SU-DHL-6 (cell line): ENCODE data around the gene SLC16A6.

ENCODE experiments used
- H2AFZ ChIP-seq: fragments of 200-600 bp; sonication (generic); 2 replicates; pipeline ENCODE4 v1.6.1; 2014; ENCODE audit warnings: low read depth, mild to moderate bottlenecking, moderate library complexity, mixed read lengths, antibody characterized with exemption, low read length; ENCODE audit not compliant: severe bottlenecking
- H3F3A ChIP-seq: fragments of 200-600 bp; shearing (Covaris generic); 2 replicates; pipeline ENCODE4 v1.6.0; 2016; ENCODE audit warnings: antibody characterized with exemption, mild to moderate bottlenecking; ENCODE audit not compliant: insufficient read depth
- H3K27ac ChIP-seq: fragments of 200-600 bp; sonication (generic); 2 replicates; pipeline ENCODE4 v1.5.1; 2016; ENCODE audit warnings: low read depth, mild to moderate bottlenecking, low read length, moderate library complexity, mixed read lengths
- H3K27me3 ChIP-seq: fragments of 200-600 bp; sonication (generic), shearing (Covaris generic); 2 replicates; pipeline ENCODE4 v1.6.0; 2014; ENCODE audit warnings: mild to moderate bottlenecking, low read length
- H3K36me3 ChIP-seq: fragments of 200-600 bp; sonication (generic); 2 replicates; pipeline ENCODE4 v1.6.1; 2014; ENCODE audit warnings: mild to moderate bottlenecking, low read length, mixed read lengths
- H3K4me2 ChIP-seq: fragments of 300-600, 200-600 bp; shearing (Covaris generic), sonication (generic); 2 replicates; pipeline ENCODE4 v1.6.0; 2014; ENCODE audit warnings: low read length, low read depth, mild to moderate bottlenecking; ENCODE audit not compliant: poor library complexity, severe bottlenecking
- H3K4me3 ChIP-seq: fragments of 200-600 bp; sonication (generic); 2 replicates; pipeline ENCODE4 v1.5.1; 2014; ENCODE audit warnings: antibody characterized with exemption, low read length, mild to moderate bottlenecking, mixed read lengths; ENCODE audit not compliant: insufficient read depth, poor library complexity, severe bottlenecking
- H3K79me2 ChIP-seq: fragments of 200-600 bp; sonication (generic); 2 replicates; pipeline ENCODE4 v1.6.1; 2014; ENCODE audit warnings: mild to moderate bottlenecking, low read length, moderate library complexity; ENCODE audit not compliant: insufficient read depth
- H3K9ac ChIP-seq: fragments of 200-600 bp; sonication (generic); 2 replicates; pipeline ENCODE4 v1.7.0; 2014; ENCODE audit warnings: mild to moderate bottlenecking, low read length
- H3K9me2 ChIP-seq: fragments of 200-600 bp; sonication (generic); replicated peaks from 2 replicates; pipeline ENCODE4 v1.6.1; 2014; ENCODE audit warnings: low read length; ENCODE audit not compliant: insufficient read depth
- H3K9me3 ChIP-seq: fragments of 200-600 bp; sonication (generic); 2 replicates; pipeline ENCODE4 v1.6.1; 2014; ENCODE audit warnings: low read length, mixed read lengths; ENCODE audit not compliant: insufficient read depth
- H4K20me1 ChIP-seq: fragments of 200-600 bp; sonication (generic); 2 replicates; pipeline ENCODE4 v1.6.1; 2014; ENCODE audit warnings: low read depth, mild to moderate bottlenecking, antibody characterized with exemption, low read length, moderate library complexity, mixed read lengths
- EZH2phosphoT487 ChIP-seq: fragments of 200-600 bp; sonication (generic), shearing (Covaris generic); conservative IDR thresholded peaks from 2 replicates; pipeline ENCODE4 v1.6.1; 2018; ENCODE audit warnings: mild to moderate bottlenecking, antibody characterized with exemption, low read length, moderate library complexity, mixed read lengths
- TF ChIP-seq, protein P1 (sequence below): fragments of 200-600 bp; sonication (generic); IDR thresholded peaks from one replicate; pipeline ENCODE4 v1.5.1; 2017; ENCODE audit warnings: antibody characterized with exemption, mild to moderate bottlenecking, low read length, moderate library complexity; ENCODE audit not compliant: insufficient read depth, poor library complexity, severe bottlenecking

SLC16A6 gene

DNA sequence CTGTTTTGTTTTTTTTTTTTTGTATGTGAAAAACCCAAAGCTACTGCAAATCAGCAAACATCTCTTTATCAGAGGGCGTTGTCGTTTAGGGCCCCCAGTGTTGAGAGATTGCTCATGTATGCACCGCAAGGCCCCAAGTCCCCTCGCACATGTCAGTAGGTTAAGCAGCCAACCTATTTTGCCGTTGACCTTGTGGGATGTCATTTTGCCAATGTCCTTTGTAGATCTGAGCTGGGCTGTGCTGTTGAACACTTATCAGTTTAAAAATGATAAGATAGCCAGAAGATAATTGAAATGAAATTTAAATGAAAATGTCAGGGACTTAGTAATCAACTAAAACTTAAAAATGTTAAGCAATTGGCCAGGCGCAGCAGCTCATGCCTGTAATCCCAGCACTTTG lies 26.5 kb upstream of the SLC16A6 start:
- H3K4me2 ChIP-seq: no peak overlapping the region
- H3K4me3 ChIP-seq: no peak overlapping the region
- no peak overlapping the region for H3K27ac ChIP-seq
- H4K20me1 ChIP-seq: no peaks in the 10 kb centered on the region
- H3F3A ChIP-seq: no peaks in the 10 kb centered on the region
- H3K9me3 ChIP-seq: no peaks in the 10 kb centered on the region
- no peaks in the 10 kb centered on the region for H3K27me3 ChIP-seq
- no peaks in the 10 kb centered on the region for H3K36me3 ChIP-seq
- H3K79me2 ChIP-seq: no peaks in the 10 kb centered on the region
- TF ChIP-seq EZH2phosphoT487: no peak
- TF ChIP-seq, protein P1, sequence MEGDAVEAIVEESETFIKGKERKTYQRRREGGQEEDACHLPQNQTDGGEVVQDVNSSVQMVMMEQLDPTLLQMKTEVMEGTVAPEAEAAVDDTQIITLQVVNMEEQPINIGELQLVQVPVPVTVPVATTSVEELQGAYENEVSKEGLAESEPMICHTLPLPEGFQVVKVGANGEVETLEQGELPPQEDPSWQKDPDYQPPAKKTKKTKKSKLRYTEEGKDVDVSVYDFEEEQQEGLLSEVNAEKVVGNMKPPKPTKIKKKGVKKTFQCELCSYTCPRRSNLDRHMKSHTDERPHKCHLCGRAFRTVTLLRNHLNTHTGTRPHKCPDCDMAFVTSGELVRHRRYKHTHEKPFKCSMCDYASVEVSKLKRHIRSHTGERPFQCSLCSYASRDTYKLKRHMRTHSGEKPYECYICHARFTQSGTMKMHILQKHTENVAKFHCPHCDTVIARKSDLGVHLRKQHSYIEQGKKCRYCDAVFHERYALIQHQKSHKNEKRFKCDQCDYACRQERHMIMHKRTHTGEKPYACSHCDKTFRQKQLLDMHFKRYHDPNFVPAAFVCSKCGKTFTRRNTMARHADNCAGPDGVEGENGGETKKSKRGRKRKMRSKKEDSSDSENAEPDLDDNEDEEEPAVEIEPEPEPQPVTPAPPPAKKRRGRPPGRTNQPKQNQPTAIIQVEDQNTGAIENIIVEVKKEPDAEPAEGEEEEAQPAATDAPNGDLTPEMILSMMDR: no peak
- H2AFZ ChIP-seq: no peak overlapping the region
- no peaks in the 10 kb centered on the region for H3K9me2 ChIP-seq
- no peak overlapping the region for H3K9ac ChIP-seq

DNA sequence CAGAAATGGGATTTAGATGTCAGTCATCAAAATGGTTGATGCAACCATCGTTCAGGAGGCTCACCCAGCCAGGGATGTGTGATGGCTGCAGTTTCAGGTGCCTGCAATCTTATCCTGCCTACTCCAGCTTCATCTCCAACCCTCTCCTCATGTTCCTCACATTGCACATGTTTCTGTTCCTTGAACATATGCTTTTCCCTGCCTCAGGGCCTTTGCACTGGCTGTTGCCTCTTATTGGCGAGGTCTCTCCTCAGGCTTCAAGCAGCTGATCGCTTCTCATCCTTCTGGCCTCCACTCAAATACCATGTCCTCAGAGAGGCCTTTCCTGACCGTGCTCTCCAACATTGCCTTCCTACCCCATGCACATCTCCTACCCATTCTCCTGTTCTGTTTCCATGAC lies 25.0 kb upstream of the SLC16A6 start:
- no peaks in the 10 kb centered on the region for H4K20me1 ChIP-seq
- H3K36me3 ChIP-seq: no peaks in the 10 kb centered on the region
- H3K27me3 ChIP-seq: no peaks in the 10 kb centered on the region
- H3K9me3 ChIP-seq: no peaks in the 10 kb centered on the region
- no peaks in the 10 kb centered on the region for H3K79me2 ChIP-seq
- TF ChIP-seq EZH2phosphoT487: no peak
- TF ChIP-seq, protein P1: no peak
- H3K27ac ChIP-seq: no peak overlapping the region
- no peaks in the 10 kb centered on the region for H3K9me2 ChIP-seq
- no peak overlapping the region for H2AFZ ChIP-seq
- H3F3A ChIP-seq: no peaks in the 10 kb centered on the region
- H3K9ac ChIP-seq: no peak overlapping the region
- no peak overlapping the region for H3K4me2 ChIP-seq
- H3K4me3 ChIP-seq: no peak overlapping the region

DNA sequence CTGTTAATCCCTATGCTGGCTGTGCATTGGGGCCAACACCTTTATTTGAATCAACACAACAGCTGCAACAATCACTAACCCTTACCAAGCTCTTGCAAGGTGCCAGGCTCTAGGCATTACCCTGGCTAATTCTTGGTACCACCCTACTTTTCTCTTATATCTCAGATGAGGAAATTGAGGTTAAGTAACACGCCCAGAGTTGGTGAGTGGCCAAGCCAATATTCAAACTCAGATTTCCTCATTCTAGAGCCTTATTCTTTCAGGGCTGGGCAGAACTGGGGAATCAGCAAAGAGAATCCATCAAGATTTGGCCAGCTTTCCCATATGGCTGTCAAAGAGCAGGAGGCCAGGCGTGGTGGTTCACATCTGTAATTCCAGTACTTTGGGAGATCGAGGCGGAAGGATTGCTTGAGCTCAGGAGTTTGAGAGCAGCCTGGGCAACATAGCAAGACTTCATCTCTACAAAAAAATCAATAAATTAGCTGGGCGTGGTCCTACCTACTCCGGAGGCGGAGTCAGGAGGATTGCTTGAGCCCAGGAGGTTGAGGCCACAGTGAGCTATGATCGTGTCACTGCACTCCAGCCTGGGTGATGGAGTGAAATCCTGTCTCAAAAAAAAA lies 24.1 kb upstream of the SLC16A6 start:
- H3K4me2 ChIP-seq: no peak overlapping the region

More for the DNA sequence above, 24.1 kb upstream of the SLC16A6 start:
- Histone ChIP-seq H3K27ac (no peak overlapping the region), H3K79me2 (no peaks in the 10 kb centered on the region), H3K9ac (no peak overlapping the region), H3F3A (no peaks in the 10 kb centered on the region), H4K20me1 (no peaks in the 10 kb centered on the region), H3K4me3 (no peak overlapping the region), H3K9me3 (no peaks in the 10 kb centered on the region), H3K27me3 (no peaks in the 10 kb centered on the region), H3K36me3 (no peaks in the 10 kb centered on the region), H2AFZ (no peak overlapping the region), H3K9me2 (no peaks in the 10 kb centered on the region)
- no peak for TF ChIP-seq EZH2phosphoT487
- TF ChIP-seq, protein P1: no peak
